ENCODE data around the gene MB21D2.

MB21D2 gene

GRCh38 chr3:192889679-192890078 lies 28.0 kb downstream of the MB21D2 start:
- DNase-seq, result no peak

GRCh38 chr3:192888190-192888589 lies 29.5 kb downstream of the MB21D2 start:
- DNase-seq, result no peak

GRCh38 chr3:192887701-192888100 lies 30.0 kb downstream of the MB21D2 start:
- no peak for DNase-seq

- no peak for DNase-seq
Observed at GRCh38 chr3:192887047-192887446, 30.6 kb downstream of the MB21D2 start.

GRCh38 chr3:192884777-192885773 lies 32.6 kb downstream of the MB21D2 start:
- DNase-seq, result no peak

- no peak for DNase-seq
Observed at GRCh38 chr3:192883512-192883911, 34.1 kb downstream of the MB21D2 start.

- DNase-seq, result no peak
Observed at GRCh38 chr3:192881159-192881786, 36.4 kb downstream of the MB21D2 start.

GRCh38 chr3:192880313-192880712 lies 37.3 kb downstream of the MB21D2 start:
- no peak for DNase-seq

- no peak for DNase-seq
Observed at GRCh38 chr3:192879346-192880031, 38.2 kb downstream of the MB21D2 start.

GRCh38 chr3:192875971-192876565 lies 41.6 kb downstream of the MB21D2 start:
- no peak for DNase-seq

GRCh38 chr3:192870822-192871221 lies 46.8 kb downstream of the MB21D2 start:
- DNase-seq, result no peak

GRCh38 chr3:192869131-192870031 lies 48.3 kb downstream of the MB21D2 start:
- DNase-seq, result no peak

GRCh38 chr3:192867645-192868044 lies 50.0 kb downstream of the MB21D2 start:
- no peak for DNase-seq

GRCh38 chr3:192866804-192867203 lies 50.9 kb downstream of the MB21D2 start:
- DNase-seq, result no peak

- DNase-seq, result no peak
Observed at GRCh38 chr3:192864941-192865340, 52.7 kb downstream of the MB21D2 start.

GRCh38 chr3:192863091-192863420 lies 54.6 kb downstream of the MB21D2 start:
- no peak for DNase-seq

- DNase-seq, result no peak
Observed at GRCh38 chr3:192862408-192863090, 55.1 kb downstream of the MB21D2 start.

GRCh38 chr3:192861972-192862371 lies 55.7 kb downstream of the MB21D2 start:
- DNase-seq, result no peak

- no peak for DNase-seq
Observed at GRCh38 chr3:192860454-192860853, 57.2 kb downstream of the MB21D2 start.

- DNase-seq, result no peak
Observed at GRCh38 chr3:192858849-192859585, 58.6 kb downstream of the MB21D2 start.

GRCh38 chr3:192857260-192857661 lies 60.4 kb downstream of the MB21D2 start:
- no peak for DNase-seq

Data from stimulated activated CD4-positive, alpha-beta T cell treated with anti-CD3 and anti-CD28 coated beads, Interleukin-4, amount 100 ng/mL, for 1 hour (primary cell).